Sigmoid colon (tissue), 7 donors: ENCODE results near the gene BICRA. TPM values are rescaled to one million over a fixed set of nuclear protein-coding genes. Genes with fewer than 3 reads are reported as not detected.
"Not testable (repeated sequence)": the region's sequence is repeated elsewhere in the genome, so short reads cannot be mapped to it uniquely, and the experiment has no call there.

Experiments used
- DNase-seq: peaks from one replicate; pipeline ENCODE4 v3.0.0-alpha.2; 2019
- H3K27ac ChIP-seq, 4 donors: fragments of 200-600 bp; sonication (generic); one replicate each; pipeline ENCODE4 v1.5.1; 2016 to 2019; ENCODE audit warnings: mild to moderate bottlenecking in 1 of 4
- H3K27me3 ChIP-seq, 3 donors: fragments of 200-600 bp; sonication (generic); one replicate each; pipeline ENCODE4 v1.5.1; 2019; ENCODE audit warnings: mild to moderate bottlenecking in 1 of 3
- H3K36me3 ChIP-seq, 4 donors: fragments of 200-600 bp; sonication (generic); one replicate each; pipeline ENCODE4 v1.5.1; 2016 to 2019
- H3K4me1 ChIP-seq, 4 donors: fragments of 200-600 bp; sonication (generic); one replicate each; pipeline ENCODE4 v1.5.1; 2017 to 2019
- H3K4me3 ChIP-seq, 4 donors: fragments of 200-600 bp; sonication (generic); one replicate each; pipeline ENCODE4 v1.5.1; 2017 to 2019; ENCODE audit warnings: mild to moderate bottlenecking in 2 of 4, moderate library complexity in 1 of 4
- H3K9me3 ChIP-seq, 4 donors: fragments of 200-600 bp in 3 of 4; sonication (generic) in 3 of 4; one replicate each; pipeline versions ENCODE4 v1.5.1 to v1.6.1; 2013 to 2019
- EP300 ChIP-seq, 4 donors: sonication (generic); formaldehyde crosslinking; IDR thresholded peaks; one replicate each; pipeline ENCODE4 v1.6.1; 2017; ENCODE audit warnings: antibody characterized with exemption in 4 of 4
- POLR2A ChIP-seq, 2 donors: fragments of 450-650 bp; IDR thresholded peaks; one replicate each; pipeline ENCODE4 v1.6.1; 2016; ENCODE audit warnings: antibody characterized with exemption in 2 of 2, mild to moderate bottlenecking in 2 of 2, moderate library complexity in 2 of 2
- POLR2AphosphoS5 ChIP-seq, 4 donors: sonication (generic); formaldehyde crosslinking; IDR thresholded peaks; one replicate each; pipeline ENCODE4 v1.6.1; 2017; ENCODE audit warnings: antibody characterized with exemption in 4 of 4
- WGBS, 2 donors: extraction: QIAGEN DNeasy Blood & Tissue Kit; methylation state at CpG; one replicate each; pipeline ENCODE4 v1.1.7; 2013; 5-methylcytosine and 5-hydroxymethylcytosine counted together
- intact Hi-C: fragments of 100-400 bp; cut with DNase I; formaldehyde crosslinking; loops from one replicate; pipeline ENCODE4 v1.15.1; 2023
- polyA plus RNA-seq, 3 donors: library from polyadenylated mRNA; stranded (reverse); fragments of 200-250 nt; gene quantifications; one replicate each; pipeline ENCODE4 v1.2.3, GENCODE V29; 2013
- total RNA-seq, 4 donors: library from RNA; depleted of rRNA; stranded (reverse); fragments of >200 nt; gene quantifications; one replicate each; pipeline ENCODE4 v1.1.0, GENCODE V29; 2016
- TF ChIP-seq, protein P1 (sequence below), 4 experiments: fragments of 450-650 bp in 3 of 4; fragments of 200-600 bp in 1 of 4; IDR thresholded peaks; one replicate each; pipeline ENCODE4 v1.5.1; 2016 to 2019; ENCODE audit warnings: antibody characterized with exemption in 4 of 4, mild to moderate bottlenecking in 3 of 4, moderate library complexity in 2 of 4
- donor health status: healthy with polysubstance abuse.
- donor health status: Bipolar disorder and iron deficiency.
- donor health status: healthy.

Gene BICRA
- total and polyA plus RNA-seq, 7 donors: 1.8 to 21.6 (median 10.3) TPM

- H3K4me3 ChIP-seq: no peak overlapping the region
- DNase-seq: no peak
Measured at GRCh38 chr19:47593860-47594259, 15.1 kb upstream of the BICRA start.

DNA sequence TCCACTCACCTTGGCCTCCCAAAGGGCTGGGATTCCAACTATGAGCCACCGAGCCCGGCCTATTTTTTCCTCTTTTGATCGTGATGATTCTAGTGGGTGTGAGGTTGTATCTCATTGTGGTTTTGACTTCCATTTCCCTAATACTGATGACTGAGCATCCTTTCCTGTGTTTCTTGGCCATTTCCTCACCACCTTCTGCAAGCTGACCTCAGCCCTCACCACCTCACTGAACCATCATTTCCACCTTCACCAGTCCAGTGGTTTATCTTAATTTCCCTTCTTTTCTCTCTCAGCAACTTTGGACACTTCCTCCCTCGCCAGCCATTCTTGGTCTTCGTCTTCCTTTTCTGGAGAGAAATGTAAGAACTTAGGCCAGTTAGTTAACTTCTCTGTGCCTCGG is 13.0 kb upstream of the BICRA start:
- intact Hi-C loops: no loop called here
- Histone ChIP-seq H3K27me3 (no peaks in the 10 kb centered on the region), H3K4me1 (peaks cover 0 to 20% (median 18%) of the 10 kb centered on the region in 4 donors), H3K27ac (no peak overlapping the region), H3K4me3 (no peak overlapping the region), H3K9me3 (no peaks in the 10 kb centered on the region), H3K36me3 (no peaks in the 10 kb centered on the region)
- 74 to 84% methylated on average over 6 of the region's 6 CpGs for WGBS, 2 donors
- no peak for TF ChIP-seq POLR2AphosphoS5 (IDR thresholded peaks at IDR 0.05)
- TF ChIP-seq, protein P1, sequence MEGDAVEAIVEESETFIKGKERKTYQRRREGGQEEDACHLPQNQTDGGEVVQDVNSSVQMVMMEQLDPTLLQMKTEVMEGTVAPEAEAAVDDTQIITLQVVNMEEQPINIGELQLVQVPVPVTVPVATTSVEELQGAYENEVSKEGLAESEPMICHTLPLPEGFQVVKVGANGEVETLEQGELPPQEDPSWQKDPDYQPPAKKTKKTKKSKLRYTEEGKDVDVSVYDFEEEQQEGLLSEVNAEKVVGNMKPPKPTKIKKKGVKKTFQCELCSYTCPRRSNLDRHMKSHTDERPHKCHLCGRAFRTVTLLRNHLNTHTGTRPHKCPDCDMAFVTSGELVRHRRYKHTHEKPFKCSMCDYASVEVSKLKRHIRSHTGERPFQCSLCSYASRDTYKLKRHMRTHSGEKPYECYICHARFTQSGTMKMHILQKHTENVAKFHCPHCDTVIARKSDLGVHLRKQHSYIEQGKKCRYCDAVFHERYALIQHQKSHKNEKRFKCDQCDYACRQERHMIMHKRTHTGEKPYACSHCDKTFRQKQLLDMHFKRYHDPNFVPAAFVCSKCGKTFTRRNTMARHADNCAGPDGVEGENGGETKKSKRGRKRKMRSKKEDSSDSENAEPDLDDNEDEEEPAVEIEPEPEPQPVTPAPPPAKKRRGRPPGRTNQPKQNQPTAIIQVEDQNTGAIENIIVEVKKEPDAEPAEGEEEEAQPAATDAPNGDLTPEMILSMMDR (IDR thresholded peaks at IDR 0.05): no peak
- TF ChIP-seq EP300 (IDR thresholded peaks at IDR 0.05): no peak
- TF ChIP-seq POLR2A (IDR thresholded peaks at IDR 0.05): no peak
- no peak for DNase-seq

More at GRCh38 chr19:47593860-47594259, 15.1 kb upstream of the BICRA start:
- no peak overlapping the region for H3K27ac ChIP-seq
- intact Hi-C loops: no loop called here
- no peak for TF ChIP-seq POLR2AphosphoS5 (IDR thresholded peaks at IDR 0.05)
- no peak for TF ChIP-seq EP300 (IDR thresholded peaks at IDR 0.05)
- TF ChIP-seq, protein P1 (IDR thresholded peaks at IDR 0.05): no peak
- TF ChIP-seq POLR2A (IDR thresholded peaks at IDR 0.05): no peak
- no peaks in the 10 kb centered on the region for H3K36me3 ChIP-seq
- H3K27me3 ChIP-seq: no peaks in the 10 kb centered on the region
- H3K4me1 ChIP-seq: peaks cover 0 to 8% (median 7%) of the 10 kb centered on the region in 4 donors
- WGBS, 2 donors: 90 to 91% methylated on average over 6 of the region's 6 CpGs
- H3K9me3 ChIP-seq: no peaks in the 10 kb centered on the region

DNA sequence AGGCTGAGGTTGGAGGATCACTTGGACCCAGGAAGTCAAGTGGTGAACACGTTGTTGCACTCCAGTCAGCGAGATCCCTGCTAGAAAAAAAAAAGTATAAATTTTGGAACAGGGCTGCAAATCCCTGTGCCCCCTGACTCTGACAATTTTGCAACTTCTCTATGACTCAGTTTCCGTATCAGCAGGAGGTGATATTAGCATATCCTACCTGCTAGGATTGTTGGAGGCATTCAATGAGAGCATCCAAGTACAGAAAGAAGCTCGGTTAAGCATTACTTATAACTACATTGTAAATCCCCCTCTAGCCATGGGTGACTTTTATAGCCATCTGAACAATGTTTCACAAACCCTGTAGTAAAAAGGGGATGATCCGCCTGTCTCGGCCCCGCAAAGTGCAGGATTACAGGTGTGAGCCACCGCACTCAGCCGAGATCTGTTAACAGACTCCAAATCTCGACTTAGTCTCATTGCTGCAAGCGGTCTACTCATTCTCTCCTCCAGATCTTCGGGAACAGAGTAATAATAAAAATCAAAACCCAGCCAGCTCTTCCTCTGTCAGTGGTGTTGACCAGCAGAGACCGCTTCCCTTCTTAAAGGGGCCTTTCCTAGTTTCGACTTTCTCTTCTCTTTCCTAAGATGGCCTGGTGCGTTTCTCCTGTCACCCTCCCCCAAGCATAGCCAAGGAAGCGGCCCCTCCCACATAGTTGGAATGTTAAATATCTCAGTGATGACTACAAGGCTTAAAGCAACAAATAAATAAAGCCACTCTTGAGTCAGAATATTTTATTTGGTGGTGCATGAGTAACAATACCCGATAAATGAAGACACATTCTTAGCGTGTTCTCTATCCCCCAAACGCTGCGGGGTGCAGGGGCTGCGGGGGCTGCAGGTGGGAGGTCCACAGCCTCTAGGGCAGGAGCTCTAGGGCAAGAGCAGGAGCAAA is 10.3 kb upstream of the BICRA start:
- TF ChIP-seq POLR2AphosphoS5 (IDR thresholded peaks at IDR 0.05) (peak; percentile 27 to 75 (median 68)), EP300 (IDR thresholded peaks at IDR 0.05) (peak in 3 of 4 donors; percentile 34 to 74 (median 39))
- TF ChIP-seq, protein P1 (IDR thresholded peaks at IDR 0.05): no peak
- Histone ChIP-seq H3K4me1 (peaks cover 0 to 23% (median 21%) of the 10 kb centered on the region in 4 donors), H3K27ac (peak overlapping the region; percentile 84 to 94 (median 92)), H3K36me3 (no peaks in the 10 kb centered on the region), H3K27me3 (no peaks in the 10 kb centered on the region), H3K4me3 (peak overlapping the region; percentile 6 to 55 (median 40)), H3K9me3 (no peaks in the 10 kb centered on the region)
- DNase-seq: peak; percentile 92
- intact Hi-C loops: loop anchor here (2.0 kb wide), 1 partner anchor 56 kb away; no protein-coding TSS in a partner anchor
- WGBS, 2 donors: 15 to 31% methylated on average over 21 of the region's 21 CpGs

GRCh38 chr19:47599671-47600245 is 9.2 kb upstream of the BICRA start:
- Histone ChIP-seq H3K27ac (peak overlapping the region; percentile 84 to 94 (median 92)), H3K4me1 (peaks cover 0 to 23% (median 21%) of the 10 kb centered on the region in 4 donors), H3K4me3 (peak overlapping the region; percentile 36 to 56 (median 48))
- H3K27me3 ChIP-seq, H3K36me3 ChIP-seq, H3K9me3 ChIP-seq, DNase-seq: not testable (repeated sequence)
- 39 to 41% methylated on average over 25 of the region's 25 CpGs for WGBS, 2 donors
- intact Hi-C loops: loop anchor here (1.0 to 10.0 kb wide), 6 partner anchors 9 to 325 kb away; partner anchors contain the start of genes INAFM1 and NAPA
